ENCODE results near the gene NPAP1.
"Not testable (repeated sequence)": the region's sequence is repeated elsewhere in the genome, so short reads cannot be mapped to it uniquely, and the experiment has no call there.

Gene NPAP1

DNA sequence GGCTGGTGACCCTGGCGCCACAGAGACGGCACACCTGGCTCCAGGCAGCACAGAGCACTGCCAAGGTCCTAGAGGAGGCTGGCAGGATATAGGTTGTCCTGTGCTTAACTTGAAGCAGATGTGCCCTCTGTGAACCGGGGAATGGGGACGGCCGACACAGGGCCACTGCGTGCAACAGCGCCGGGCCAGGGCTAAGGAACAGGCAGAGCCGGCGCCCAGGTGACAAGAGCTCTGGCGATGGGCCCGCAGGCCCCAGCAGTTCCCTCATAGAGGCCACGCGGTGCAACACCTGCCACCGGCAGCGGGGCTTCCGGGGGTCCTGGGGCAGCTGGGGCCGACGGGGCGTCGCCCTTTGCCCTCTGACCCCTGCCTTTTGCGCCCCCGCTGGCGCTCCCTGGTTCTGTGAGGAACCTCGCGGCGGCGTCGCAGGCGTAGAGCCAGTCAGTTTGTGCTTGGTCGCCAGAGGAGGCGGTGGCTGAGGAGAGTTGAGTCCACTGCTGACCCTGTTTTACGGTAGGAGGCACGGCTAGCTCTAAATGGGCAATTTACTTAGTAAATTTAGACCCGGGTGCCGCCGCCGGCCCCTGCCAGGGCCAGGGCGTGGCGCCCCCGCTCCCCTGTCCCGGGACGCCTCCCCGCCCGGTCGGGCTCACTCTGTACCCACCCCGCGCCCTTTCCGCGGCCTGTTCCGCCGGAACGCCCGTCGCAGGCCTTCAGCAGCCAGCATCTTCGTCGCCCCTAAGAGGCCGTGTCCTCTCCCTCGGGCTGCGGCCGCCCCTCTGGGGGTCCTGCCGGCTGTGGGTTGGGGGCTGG, at the start of gene NPAP1:
Gene NPAP1 (plus strand): TSS at position 444 of the 813 bp plus-strand sequence. CDS start 93 bp downstream, at position 537.
- no peak for DNase-seq

DNA sequence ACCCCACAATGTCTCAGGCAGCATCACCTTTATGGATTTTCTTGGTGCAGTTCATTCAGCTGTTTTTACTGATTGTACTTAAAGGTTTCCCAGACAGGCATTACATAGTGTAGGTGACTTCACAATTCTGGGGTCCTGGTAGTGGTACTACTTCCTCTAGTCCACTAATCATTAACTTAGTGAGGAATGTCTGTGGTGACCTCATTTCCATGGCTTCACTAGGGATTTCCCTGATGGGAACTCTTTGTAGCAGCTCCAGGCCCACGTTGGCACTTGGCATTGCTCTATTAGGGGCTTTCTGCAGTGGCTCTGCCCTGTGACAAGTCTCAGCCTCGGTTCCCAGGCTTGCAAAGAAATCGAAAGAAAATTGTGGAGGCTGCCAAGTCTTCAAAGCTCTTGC, 48.1 kb upstream of the NPAP1 start:
- DNase-seq = no peak

GRCh38 chr15:24633082-24633481, 42.5 kb upstream of the NPAP1 start:
- DNase-seq = no peak

GRCh38 chr15:24639412-24639811, 36.2 kb upstream of the NPAP1 start:
- DNase-seq = not testable (repeated sequence)

GRCh38 chr15:24645627-24646026, 29.9 kb upstream of the NPAP1 start:
- DNase-seq = no peak

- peak; percentile 32 for DNase-seq
Measured at GRCh38 chr15:24659622-24660021, 16.0 kb upstream of the NPAP1 start.

DNA sequence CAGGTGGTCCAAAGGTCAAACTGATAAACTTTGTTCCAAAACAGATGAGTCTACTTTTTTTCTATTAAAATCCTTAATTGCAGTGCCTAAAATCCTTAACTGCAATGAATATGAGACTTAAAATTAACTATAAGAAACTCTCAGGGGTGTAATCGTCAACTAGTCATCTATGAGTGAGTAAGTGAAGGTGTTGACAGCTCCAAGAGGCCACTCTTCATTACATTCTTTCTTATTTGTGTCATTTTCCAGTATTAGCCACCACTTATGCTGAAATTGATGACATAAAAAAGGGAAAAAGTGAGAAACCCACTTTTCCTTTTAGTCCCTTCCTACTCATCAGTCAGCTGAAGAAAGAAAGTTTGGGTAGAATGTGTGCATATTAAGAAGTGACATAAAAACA, 12.6 kb upstream of the NPAP1 start:
- DNase-seq = no peak

DNA sequence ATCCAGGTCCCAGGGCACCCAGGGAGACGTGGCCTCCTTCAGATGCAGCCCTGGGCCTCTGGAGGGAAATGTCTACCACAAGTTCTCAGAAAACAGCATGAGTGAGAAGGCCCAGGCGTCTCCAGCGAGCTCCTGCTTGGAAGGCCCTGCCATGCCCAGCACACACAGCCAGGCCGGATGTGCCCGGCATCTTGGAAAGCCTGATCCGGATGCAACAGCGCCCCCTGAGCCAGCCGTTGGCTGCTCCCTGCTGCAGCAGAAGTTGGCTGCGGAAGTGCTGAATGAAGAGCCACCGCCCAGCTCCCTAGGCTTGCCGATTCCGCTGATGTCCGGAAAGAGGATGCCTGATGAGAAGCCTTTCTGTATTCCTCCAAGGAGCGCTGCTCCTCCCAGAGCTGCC, 856 bp downstream of the NPAP1 start:
- no peak for DNase-seq

DNA sequence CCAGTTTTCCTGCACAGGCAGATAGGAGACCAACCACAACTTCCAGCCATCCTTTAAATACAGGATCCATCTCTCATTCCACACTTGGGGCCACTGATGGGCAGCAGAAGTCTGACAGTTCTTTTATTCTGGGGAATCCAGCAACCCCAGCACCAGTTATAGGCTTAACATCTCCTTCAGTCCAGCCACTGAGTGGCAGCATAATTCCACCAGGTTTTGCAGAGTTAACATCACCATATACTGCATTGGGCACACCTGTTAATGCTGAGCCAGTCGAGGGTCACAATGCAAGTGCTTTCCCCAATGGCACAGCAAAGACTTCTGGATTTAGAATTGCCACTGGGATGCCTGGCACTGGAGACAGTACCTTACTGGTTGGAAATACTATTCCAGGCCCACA, 2.9 kb downstream of the NPAP1 start:
- no peak for DNase-seq

GRCh38 chr15:24682002-24682401, 6.4 kb downstream of the NPAP1 start:
- no peak for DNase-seq

- not testable (repeated sequence) for DNase-seq
Measured at GRCh38 chr15:24682905-24683304, 7.3 kb downstream of the NPAP1 start.

- no peak for DNase-seq
Measured at GRCh38 chr15:24683736-24684135, 8.2 kb downstream of the NPAP1 start.

DNA sequence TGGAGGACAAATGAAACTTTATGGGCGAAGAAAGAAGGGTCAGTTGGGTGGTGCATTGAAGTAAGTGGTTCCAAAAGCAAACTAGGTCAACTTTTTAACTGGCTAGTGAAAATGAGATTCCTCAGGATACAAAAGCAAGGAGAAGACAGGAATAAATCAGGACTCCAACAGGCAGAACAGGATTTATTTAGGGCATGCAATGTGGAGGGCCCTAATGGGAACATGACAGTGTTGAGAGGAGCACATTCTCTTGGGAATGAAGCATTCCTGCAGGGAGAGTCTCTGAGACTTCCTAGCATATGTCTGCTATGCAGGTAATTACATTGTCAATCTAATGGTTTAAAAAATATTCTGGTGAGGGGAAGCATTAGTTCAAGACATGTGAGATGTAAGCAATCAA, 8.7 kb downstream of the NPAP1 start:
- no peak for DNase-seq

DNA sequence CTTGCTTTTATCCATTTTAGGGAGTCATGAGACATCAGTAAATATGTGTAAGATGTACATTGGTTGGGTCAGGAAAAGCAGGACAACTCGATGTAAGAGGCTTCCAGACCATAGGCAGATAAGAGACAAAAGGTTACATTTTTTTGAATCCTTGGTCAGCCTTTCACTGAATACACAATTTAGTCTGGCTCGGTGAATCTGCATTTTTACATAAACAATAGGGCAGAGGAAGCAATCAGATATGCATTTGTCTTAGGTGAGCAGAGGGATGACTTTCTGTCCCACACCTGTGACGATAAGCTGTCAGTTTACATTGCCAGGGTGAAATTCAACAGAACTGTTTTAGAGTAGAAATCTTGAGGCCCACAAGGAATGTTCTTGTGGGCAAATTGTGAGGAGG, 20.6 kb downstream of the NPAP1 start:
- DNase-seq = no peak

GRCh38 chr15:24696842-24697241, 21.3 kb downstream of the NPAP1 start:
- no peak for DNase-seq

GRCh38 chr15:24718289-24719082, 42.9 kb downstream of the NPAP1 start:
- DNase-seq = no peak

DNA sequence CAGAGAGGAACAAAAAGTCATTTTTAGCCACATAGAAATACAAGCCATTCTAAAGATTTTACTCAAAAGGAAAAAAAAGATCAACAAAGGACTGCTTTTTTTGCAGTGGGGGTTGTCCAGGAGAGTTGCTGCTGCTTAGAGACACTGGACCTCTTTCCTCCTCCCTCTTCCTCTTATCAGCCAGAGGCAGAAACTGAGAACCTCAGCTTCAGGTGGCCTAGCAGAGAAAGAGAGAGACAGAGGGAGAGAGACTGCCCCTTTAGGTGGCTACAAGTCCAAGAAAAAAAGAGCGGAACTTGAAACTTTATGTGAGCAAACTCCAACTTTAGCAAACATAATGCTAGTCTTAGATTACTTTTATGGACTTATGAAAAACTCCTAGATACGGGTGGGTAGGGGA, 54.2 kb downstream of the NPAP1 start:
- DNase-seq = no peak

Measured in GF-D8 (cell line).